GM12892 (cell line): ENCODE measurements around the gene PPP2CA.

Source experiments
- POLR2A ChIP-seq: IDR thresholded peaks from 2 replicates; pipeline ENCODE4 v1.6.1; 2011; ENCODE audit warnings: low read depth, low read length, control low read depth
- TAF1 ChIP-seq: IDR thresholded peaks from 2 replicates; pipeline ENCODE4 v1.6.1; 2011; ENCODE audit warnings: low read depth, mild to moderate bottlenecking, control low read depth, low read length, borderline replicate concordance

DNA sequence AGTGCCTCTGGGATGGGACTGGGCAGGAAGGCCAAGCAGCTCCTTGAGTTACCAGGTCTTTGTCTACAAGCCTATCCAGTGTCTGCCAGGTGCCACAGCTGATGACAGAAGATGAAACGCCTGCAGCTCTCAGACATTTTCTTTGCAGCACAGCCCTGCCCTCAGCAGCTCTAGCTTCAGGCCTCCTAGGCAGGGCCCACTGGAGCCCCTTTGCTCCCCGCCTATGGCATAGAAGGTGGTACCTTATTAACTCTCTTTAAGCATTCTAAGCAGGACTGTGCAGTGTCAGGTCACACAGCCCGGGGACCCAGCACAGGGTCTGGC, 47.8 kb downstream of the PPP2CA start:
- no peak for TF ChIP-seq POLR2A
- no peak for TF ChIP-seq TAF1
